ENCODE results near the gene ARAP3.

DNA sequence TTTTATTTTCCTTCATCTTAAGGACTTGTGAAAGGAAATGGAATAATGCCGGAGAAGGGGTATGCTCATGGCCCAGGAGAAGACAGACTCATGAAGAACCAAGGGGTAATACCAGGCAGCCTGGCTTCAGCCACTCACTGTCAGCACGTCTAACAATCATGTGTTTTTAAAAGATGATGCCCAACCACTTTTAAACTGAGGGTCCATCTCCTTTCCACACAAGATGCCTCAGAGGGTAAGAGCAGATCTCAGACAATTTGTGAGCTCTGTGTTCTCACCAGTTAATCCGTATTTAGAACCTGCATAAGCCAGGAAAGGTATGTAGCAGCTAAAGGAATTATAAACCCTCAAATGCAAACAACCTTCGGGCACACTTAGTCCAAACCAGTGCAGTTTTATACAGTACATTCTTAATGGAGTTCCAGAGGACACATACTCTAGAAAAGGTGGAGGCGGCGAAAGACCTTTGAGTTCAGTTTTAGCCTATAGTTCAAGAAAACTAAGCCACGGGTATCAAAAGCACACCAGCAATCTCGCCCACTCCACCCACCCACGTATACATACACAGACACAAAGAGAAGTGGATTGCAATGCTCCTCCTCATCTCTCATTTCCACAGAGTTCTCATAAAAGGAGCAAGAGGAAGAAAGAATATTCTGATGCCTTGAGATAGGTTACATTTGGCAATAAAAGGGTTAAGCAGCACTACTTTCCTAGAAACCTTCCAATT, 65.9 kb downstream of the ARAP3 start:
- TF ChIP-seq POLR2A (IDR thresholded peaks at IDR 0.05; ENCODE audit: borderline replicate concordance, extremely low read depth, insufficient read depth, insufficient read length), result no peak
- TF ChIP-seq, protein P1, sequence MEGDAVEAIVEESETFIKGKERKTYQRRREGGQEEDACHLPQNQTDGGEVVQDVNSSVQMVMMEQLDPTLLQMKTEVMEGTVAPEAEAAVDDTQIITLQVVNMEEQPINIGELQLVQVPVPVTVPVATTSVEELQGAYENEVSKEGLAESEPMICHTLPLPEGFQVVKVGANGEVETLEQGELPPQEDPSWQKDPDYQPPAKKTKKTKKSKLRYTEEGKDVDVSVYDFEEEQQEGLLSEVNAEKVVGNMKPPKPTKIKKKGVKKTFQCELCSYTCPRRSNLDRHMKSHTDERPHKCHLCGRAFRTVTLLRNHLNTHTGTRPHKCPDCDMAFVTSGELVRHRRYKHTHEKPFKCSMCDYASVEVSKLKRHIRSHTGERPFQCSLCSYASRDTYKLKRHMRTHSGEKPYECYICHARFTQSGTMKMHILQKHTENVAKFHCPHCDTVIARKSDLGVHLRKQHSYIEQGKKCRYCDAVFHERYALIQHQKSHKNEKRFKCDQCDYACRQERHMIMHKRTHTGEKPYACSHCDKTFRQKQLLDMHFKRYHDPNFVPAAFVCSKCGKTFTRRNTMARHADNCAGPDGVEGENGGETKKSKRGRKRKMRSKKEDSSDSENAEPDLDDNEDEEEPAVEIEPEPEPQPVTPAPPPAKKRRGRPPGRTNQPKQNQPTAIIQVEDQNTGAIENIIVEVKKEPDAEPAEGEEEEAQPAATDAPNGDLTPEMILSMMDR (IDR thresholded peaks at IDR 0.05 in 2 of 3, conservative IDR thresholded peaks at IDR 0.05 in 1 of 3; ENCODE audit: borderline replicate concordance in 1 of 3, insufficient read depth in 1 of 3, low read depth in 2 of 3, low read length in 2 of 3), result no peak
- TF ChIP-seq, protein P2, sequence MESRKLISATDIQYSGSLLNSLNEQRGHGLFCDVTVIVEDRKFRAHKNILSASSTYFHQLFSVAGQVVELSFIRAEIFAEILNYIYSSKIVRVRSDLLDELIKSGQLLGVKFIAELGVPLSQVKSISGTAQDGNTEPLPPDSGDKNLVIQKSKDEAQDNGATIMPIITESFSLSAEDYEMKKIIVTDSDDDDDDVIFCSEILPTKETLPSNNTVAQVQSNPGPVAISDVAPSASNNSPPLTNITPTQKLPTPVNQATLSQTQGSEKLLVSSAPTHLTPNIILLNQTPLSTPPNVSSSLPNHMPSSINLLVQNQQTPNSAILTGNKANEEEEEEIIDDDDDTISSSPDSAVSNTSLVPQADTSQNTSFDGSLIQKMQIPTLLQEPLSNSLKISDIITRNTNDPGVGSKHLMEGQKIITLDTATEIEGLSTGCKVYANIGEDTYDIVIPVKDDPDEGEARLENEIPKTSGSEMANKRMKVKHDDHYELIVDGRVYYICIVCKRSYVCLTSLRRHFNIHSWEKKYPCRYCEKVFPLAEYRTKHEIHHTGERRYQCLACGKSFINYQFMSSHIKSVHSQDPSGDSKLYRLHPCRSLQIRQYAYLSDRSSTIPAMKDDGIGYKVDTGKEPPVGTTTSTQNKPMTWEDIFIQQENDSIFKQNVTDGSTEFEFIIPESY (IDR thresholded peaks at IDR 0.05; ENCODE audit: extremely low read depth, insufficient replicate concordance, low read length), result no peak
- TF ChIP-seq EZH2phosphoT487 (IDR thresholded peaks at IDR 0.05; ENCODE audit: borderline replicate concordance), result no peak
- TF ChIP-seq POLR2AphosphoS5 (IDR thresholded peaks at IDR 0.05; ENCODE audit: low read depth, low read length), result no peak
- no peak for TF ChIP-seq CBX3 (IDR thresholded peaks at IDR 0.05; ENCODE audit: low read depth)
- TF ChIP-seq JUND (IDR thresholded peaks at IDR 0.05), result no peak
- no peak for TF ChIP-seq EZH2 (IDR thresholded peaks at IDR 0.05)
- no peak for TF ChIP-seq ZNF274 (IDR thresholded peaks at IDR 0.05; ENCODE audit: low read depth, low read length)
- TF ChIP-seq SP1 (IDR thresholded peaks at IDR 0.05; ENCODE audit: low read depth), result no peak
- TF ChIP-seq RAD21 (IDR thresholded peaks at IDR 0.05; ENCODE audit: low read depth), result no peak
- no peak for TF ChIP-seq EGR1 (IDR thresholded peaks at IDR 0.05; ENCODE audit: low read depth)
- no peak for TF ChIP-seq ZFX (IDR thresholded peaks at IDR 0.05)
- no peak for TF ChIP-seq CEBPB (IDR thresholded peaks at IDR 0.05; ENCODE audit: low read depth)
